Mesenchymal stem cell (in vitro differentiated cells and primary cell): ENCODE data around the gene FAAP24.
"Not testable (repeated sequence)": the region's sequence is repeated elsewhere in the genome, so short reads cannot be mapped to it uniquely, and the experiment has no call there.

Source experiments
- DNase-seq: peaks from one replicate; pipeline ENCODE4 v3.0.0-alpha.2; 2013
- H2AFZ ChIP-seq: one replicate; pipeline ENCODE4 v1.6.1; 2013; ENCODE audit warnings: low read depth, mild to moderate bottlenecking, control low read depth, inconsistent platforms, low read length, moderate library complexity
- H2AK5ac ChIP-seq: 2 replicates; pipeline ENCODE4 v1.6.1; 2013; ENCODE audit warnings: low read length, moderate library complexity, mild to moderate bottlenecking, inconsistent platforms; ENCODE audit not compliant: severe bottlenecking
- H2BK120ac ChIP-seq: one replicate; pipeline ENCODE4 v1.6.1; 2013; ENCODE audit warnings: low read depth, mild to moderate bottlenecking, inconsistent platforms, low read length, moderate library complexity
- H2BK12ac ChIP-seq, 2 experiments: one replicate each; pipeline ENCODE4 v1.6.1; 2013; ENCODE audit warnings: inconsistent platforms in 2 of 2, low read length in 2 of 2, mild to moderate bottlenecking in 2 of 2, moderate library complexity in 2 of 2, control low read depth in 1 of 2
- H2BK15ac ChIP-seq: one replicate; pipeline ENCODE4 v1.6.1; 2013; ENCODE audit warnings: mild to moderate bottlenecking, low read depth, inconsistent platforms; ENCODE audit not compliant: poor library complexity, severe bottlenecking
- H2BK5ac ChIP-seq: 2 replicates; pipeline ENCODE4 v1.6.1; 2013; ENCODE audit warnings: low read depth, mild to moderate bottlenecking, low read length, control low read depth, inconsistent platforms; ENCODE audit not compliant: poor library complexity, severe bottlenecking
- H3K14ac ChIP-seq, 2 experiments: one replicate each; pipeline ENCODE4 v1.6.1; 2013; ENCODE audit warnings: inconsistent platforms in 2 of 2, low read length in 2 of 2, control low read depth in 1 of 2, mild to moderate bottlenecking in 1 of 2, moderate library complexity in 1 of 2
- H3K18ac ChIP-seq, 2 experiments: one replicate each; pipeline ENCODE4 v1.6.1; 2013; ENCODE audit warnings: inconsistent platforms in 2 of 2, low read length in 2 of 2, control low read depth in 1 of 2, low read depth in 1 of 2, mild to moderate bottlenecking in 1 of 2
- H3K23ac ChIP-seq, 2 experiments: one replicate each; pipeline ENCODE4 v1.6.1; 2013; ENCODE audit warnings: inconsistent platforms in 2 of 2, low read length in 2 of 2, mild to moderate bottlenecking in 2 of 2, moderate library complexity in 2 of 2, control low read depth in 1 of 2
- H3K27ac ChIP-seq: 2 replicates; pipeline ENCODE4 v1.5.1; 2013; ENCODE audit warnings: mild to moderate bottlenecking, moderate library complexity, low read length, control low read depth, inconsistent platforms; ENCODE audit not compliant: poor library complexity, severe bottlenecking
- H3K27me3 ChIP-seq, 2 experiments: 2 replicates each; pipeline versions ENCODE4 v1.6.1 to v1.7.0; 2013; ENCODE audit warnings: low read length in 2 of 2, mild to moderate bottlenecking in 2 of 2, moderate library complexity in 2 of 2, control low read depth in 1 of 2, inconsistent platforms in 1 of 2; ENCODE audit not compliant: control insufficient read depth in 1 of 2, insufficient read depth in 1 of 2
- H3K36me3 ChIP-seq, 2 experiments: 2 replicates each; pipeline versions ENCODE4 v1.6.1 to v1.7.0; 2013; ENCODE audit warnings: low read length in 2 of 2, control low read depth in 1 of 2, inconsistent platforms in 1 of 2, low read depth in 1 of 2, mild to moderate bottlenecking in 1 of 2; ENCODE audit not compliant: insufficient read depth in 2 of 2, control insufficient read depth in 1 of 2
- H3K4ac ChIP-seq, 2 experiments: one replicate each; pipeline ENCODE4 v1.6.1; 2013; ENCODE audit warnings: inconsistent platforms in 2 of 2, low read length in 2 of 2, mild to moderate bottlenecking in 2 of 2, moderate library complexity in 2 of 2, control low read depth in 1 of 2, low read depth in 1 of 2
- H3K4me1 ChIP-seq: 2 replicates; pipeline ENCODE4 v1.6.1; 2013; ENCODE audit warnings: low read depth, low read length, control low read depth; ENCODE audit not compliant: control insufficient read depth, insufficient read depth
- H3K4me2 ChIP-seq: 2 replicates; pipeline ENCODE4 v1.6.1; 2013; ENCODE audit warnings: low read length, mild to moderate bottlenecking, inconsistent platforms; ENCODE audit not compliant: poor library complexity, severe bottlenecking
- H3K4me3 ChIP-seq, 2 experiments: 2 replicates each; pipeline versions ENCODE4 v1.5.1 to v1.7.0; 2013; ENCODE audit warnings: low read length in 2 of 2, mild to moderate bottlenecking in 2 of 2, control low read depth in 1 of 2, low read depth in 1 of 2; ENCODE audit not compliant: insufficient read depth in 1 of 2
- H3K79me1 ChIP-seq: replicated peaks from 2 replicates; pipeline ENCODE4 v1.6.1; 2013; ENCODE audit warnings: mild to moderate bottlenecking, control low read depth, low read length, inconsistent platforms; ENCODE audit not compliant: poor library complexity, severe bottlenecking
- H3K9ac ChIP-seq: 2 replicates; pipeline ENCODE4 v1.7.0; 2013; ENCODE audit warnings: mild to moderate bottlenecking, low read length, moderate library complexity
- H3K9me3 ChIP-seq: 2 replicates; pipeline ENCODE4 v1.7.0; 2013; ENCODE audit warnings: mild to moderate bottlenecking, low read length; ENCODE audit not compliant: control insufficient read depth
- H4K8ac ChIP-seq: one replicate; pipeline ENCODE4 v1.6.1; 2013; ENCODE audit warnings: inconsistent platforms, mild to moderate bottlenecking, low read length, moderate library complexity
- H4K91ac ChIP-seq: one replicate; pipeline ENCODE4 v1.6.1; 2013; ENCODE audit warnings: mild to moderate bottlenecking, low read length, inconsistent platforms
- WGBS: methylation state at CpG from one replicate; pipeline ENCODE4 v1.1.7; 2013; ENCODE audit warnings: mixed read lengths; 5-methylcytosine and 5-hydroxymethylcytosine counted together

FAAP24 gene

DNA sequence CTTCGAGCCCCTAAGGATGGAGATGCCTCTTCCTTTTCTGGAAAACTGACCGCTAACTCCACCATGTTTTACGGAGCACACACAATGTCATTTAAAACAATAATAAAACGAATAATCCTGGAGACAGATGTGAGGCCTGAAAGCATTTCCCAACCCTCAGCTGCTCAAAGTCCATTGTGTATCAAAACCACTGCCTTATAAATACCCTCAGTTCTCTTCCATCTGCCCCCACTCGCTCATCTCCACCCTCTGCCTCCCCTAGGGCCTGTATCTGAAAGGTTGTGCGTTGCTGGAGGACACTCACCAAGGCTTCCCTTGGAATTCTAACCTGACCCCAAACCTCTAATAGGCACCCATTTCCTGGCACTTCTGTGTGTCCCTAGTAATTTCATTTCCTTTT lies 10.4 kb downstream of the FAAP24 start:
- not testable (repeated sequence) for H2AK5ac ChIP-seq, H3K9ac ChIP-seq, H3K27me3 ChIP-seq, H3K4me3 ChIP-seq, H3K79me1 ChIP-seq, H3K18ac ChIP-seq, H3K9me3 ChIP-seq, H3K23ac ChIP-seq, H2AFZ ChIP-seq, H2BK5ac ChIP-seq, H3K14ac ChIP-seq, H2BK12ac ChIP-seq, H3K27ac ChIP-seq, H2BK120ac ChIP-seq, DNase-seq, H3K4ac ChIP-seq, H3K4me2 ChIP-seq, H3K4me1 ChIP-seq, H4K8ac ChIP-seq, H2BK15ac ChIP-seq, H4K91ac ChIP-seq
- 95% methylated on average over 6 of the region's 6 CpGs for WGBS
- H3K36me3 ChIP-seq: peaks cover 0 to 28% of the 10 kb centered on the region in 2 experiments

DNA sequence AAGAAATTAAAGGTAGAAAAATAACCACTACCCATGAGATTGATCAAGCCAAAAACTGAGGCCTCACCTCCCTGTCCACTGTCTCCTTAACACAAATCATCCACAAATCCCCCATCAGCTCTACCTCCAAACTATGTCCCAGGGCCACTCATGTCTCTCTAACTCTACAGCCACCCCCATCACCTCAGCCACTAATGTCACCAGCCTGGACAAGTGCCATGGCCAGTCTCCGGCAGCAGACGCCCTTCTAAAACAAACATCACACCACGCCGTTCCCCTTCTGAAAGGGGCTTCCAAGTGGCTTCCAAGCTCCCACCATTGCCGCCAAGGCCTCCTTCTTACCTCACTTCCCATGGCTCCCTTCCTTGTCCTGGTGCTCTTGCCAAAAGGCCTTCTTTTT lies 16.2 kb downstream of the FAAP24 start:
- not testable (repeated sequence) for H3K27ac ChIP-seq, H4K8ac ChIP-seq, H3K18ac ChIP-seq, DNase-seq, H3K4me3 ChIP-seq, H2AFZ ChIP-seq, H3K4me1 ChIP-seq, H3K9me3 ChIP-seq, H2BK5ac ChIP-seq, H2AK5ac ChIP-seq, H3K4ac ChIP-seq, H3K14ac ChIP-seq, H4K91ac ChIP-seq, H2BK12ac ChIP-seq, H3K27me3 ChIP-seq, H2BK15ac ChIP-seq, H3K4me2 ChIP-seq, H3K9ac ChIP-seq, H3K23ac ChIP-seq, H2BK120ac ChIP-seq
- Histone ChIP-seq H3K79me1 (peaks cover 13% of the 10 kb centered on the region), H3K36me3 (peaks cover 0 to 48% of the 10 kb centered on the region in 2 experiments)
- WGBS: 96% methylated on average over 5 of the region's 5 CpGs

DNA sequence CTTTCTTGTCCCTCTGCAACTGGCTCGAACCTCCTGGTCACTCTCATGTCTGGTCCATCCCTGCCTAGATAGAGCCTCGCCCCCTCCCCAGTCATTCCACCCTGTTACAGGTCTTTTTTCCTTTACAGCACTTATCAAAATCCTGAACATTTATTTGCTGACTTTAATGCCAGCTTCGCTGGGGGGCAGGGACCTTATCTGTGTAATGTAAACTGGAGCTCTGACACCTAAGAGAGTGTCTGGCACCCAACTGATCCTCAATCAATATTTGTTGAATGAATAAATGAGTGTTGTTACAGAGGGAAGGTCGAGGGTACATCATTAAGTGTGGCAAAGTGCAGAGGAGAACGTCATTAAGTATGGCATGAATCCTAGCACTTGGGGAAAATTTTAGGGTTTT lies 16.7 kb downstream of the FAAP24 start:
- Histone ChIP-seq H2AK5ac (no peak overlapping the region), H3K23ac (no peak overlapping the region)
- 90% methylated on average over 5 of the region's 5 CpGs for WGBS

GRCh38 chr19:32995966-32996365 lies 23.9 kb downstream of the FAAP24 start:
- H3K27ac ChIP-seq, H3K14ac ChIP-seq, H4K91ac ChIP-seq, H3K27me3 ChIP-seq, H2AFZ ChIP-seq, H3K9me3 ChIP-seq, H3K4me3 ChIP-seq, H3K4ac ChIP-seq, H2AK5ac ChIP-seq, H2BK120ac ChIP-seq, H2BK15ac ChIP-seq, H3K79me1 ChIP-seq, DNase-seq, H3K23ac ChIP-seq, H2BK12ac ChIP-seq, H3K4me2 ChIP-seq, H3K4me1 ChIP-seq, H3K18ac ChIP-seq, H3K9ac ChIP-seq, H2BK5ac ChIP-seq, H4K8ac ChIP-seq: not testable (repeated sequence)
- peaks cover 0 to 62% of the 10 kb centered on the region in 2 experiments for H3K36me3 ChIP-seq
- WGBS: 96% methylated on average over 16 of the region's 17 CpGs

More for the DNA sequence above, 16.7 kb downstream of the FAAP24 start:
- Histone ChIP-seq H3K14ac (no peak overlapping the region), H3K27me3 (no peaks in the 10 kb centered on the region), H3K79me1 (peaks cover 15% of the 10 kb centered on the region), H2BK120ac (no peak overlapping the region), H3K4ac (no peak overlapping the region), H2BK15ac (no peak overlapping the region), H3K4me3 (no peak overlapping the region), H3K4me1 (no peaks in the 10 kb centered on the region), H3K27ac (no peak overlapping the region), H3K18ac (no peak overlapping the region), H2BK5ac (no peak overlapping the region), H4K8ac (no peak overlapping the region), H3K9me3 (no peaks in the 10 kb centered on the region), H3K9ac (no peak overlapping the region), H2BK12ac (no peak overlapping the region), H3K4me2 (no peak overlapping the region), H2AFZ (no peak overlapping the region), H3K36me3 (peaks cover 0 to 48% of the 10 kb centered on the region in 2 experiments), H4K91ac (no peak overlapping the region)
- no peak for DNase-seq
